Measurements from ENCODE around the gene METTL16. TPM values are rescaled to one million over a fixed set of nuclear protein-coding genes. Genes with fewer than 3 reads are reported as not detected.
"Not testable (repeated sequence)": the region's sequence is repeated elsewhere in the genome, so short reads cannot be mapped to it uniquely, and the experiment has no call there.

Gene METTL16
- total RNA-seq, 1 donor from 2014 or later = 32.5 TPM

DNA sequence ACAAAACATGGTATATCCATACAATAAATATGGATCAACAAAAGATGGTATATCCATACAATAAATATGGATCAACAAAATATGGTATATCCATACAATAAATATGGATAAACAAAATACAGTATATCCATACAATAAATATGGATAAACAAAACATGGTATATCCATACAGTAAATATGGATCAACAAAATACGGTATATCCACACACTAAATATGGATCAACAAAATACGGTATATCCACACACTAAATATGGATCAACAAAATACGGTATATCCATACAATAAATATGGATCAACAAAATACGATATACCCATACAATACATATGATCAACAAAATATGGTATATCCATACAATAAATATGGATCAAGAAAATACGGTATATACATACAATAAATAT, 8.1 kb downstream of the METTL16 start:
- intact Hi-C loops (cut with micrococcal nuclease) = no loop called here

DNA sequence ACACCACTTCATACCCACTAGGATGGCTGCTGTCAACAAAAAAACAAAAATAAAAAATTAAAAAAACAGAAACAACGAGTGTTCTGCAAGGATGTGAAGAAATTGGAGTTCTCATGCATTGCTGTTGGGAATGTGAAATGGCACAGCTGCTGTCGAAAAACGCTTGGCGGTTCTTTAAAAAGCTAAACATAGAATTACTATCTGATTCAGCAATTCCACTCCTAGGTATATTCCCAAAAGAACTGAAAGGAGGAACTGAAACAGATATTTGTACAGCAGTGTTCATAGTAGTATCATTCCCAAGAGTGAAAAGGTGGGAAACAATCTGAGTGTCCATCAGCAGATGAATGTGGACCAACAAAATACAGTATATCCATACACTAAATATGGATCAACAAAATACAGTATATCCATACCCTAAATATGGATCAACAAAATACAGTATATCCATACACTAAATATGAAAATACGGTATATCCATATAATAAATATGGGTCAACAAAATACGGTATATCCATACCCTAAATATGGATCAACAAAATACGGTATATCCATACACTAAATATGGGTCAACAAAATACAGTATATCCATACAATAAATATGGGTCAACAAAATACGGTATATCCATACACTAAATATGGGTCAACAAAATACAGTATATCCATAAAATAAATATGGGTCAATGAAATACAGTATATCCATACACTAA, 8.7 kb downstream of the METTL16 start:
- intact Hi-C loops (cut with micrococcal nuclease) = no loop called here

DNA sequence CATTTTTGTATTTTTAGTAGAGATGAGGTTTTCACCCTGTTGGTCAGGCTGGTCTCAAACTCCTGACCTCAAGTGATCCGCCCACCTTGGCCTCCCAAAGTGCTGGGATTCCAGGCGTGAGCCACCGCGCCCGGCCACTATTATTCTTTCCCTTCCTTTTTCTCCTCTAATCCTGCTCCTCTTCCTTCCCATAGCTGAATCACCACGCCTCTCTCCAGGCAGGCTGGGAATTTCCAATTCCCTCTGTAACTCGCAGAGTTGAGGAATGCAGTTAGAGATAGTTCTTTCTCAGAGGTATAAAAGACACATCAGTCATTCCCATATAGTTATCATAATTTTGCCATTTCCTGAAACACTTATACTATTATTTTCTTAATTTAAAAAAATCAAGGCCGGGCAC, 11.2 kb downstream of the METTL16 start:
- intact Hi-C loops (cut with micrococcal nuclease) = no loop called here

DNA sequence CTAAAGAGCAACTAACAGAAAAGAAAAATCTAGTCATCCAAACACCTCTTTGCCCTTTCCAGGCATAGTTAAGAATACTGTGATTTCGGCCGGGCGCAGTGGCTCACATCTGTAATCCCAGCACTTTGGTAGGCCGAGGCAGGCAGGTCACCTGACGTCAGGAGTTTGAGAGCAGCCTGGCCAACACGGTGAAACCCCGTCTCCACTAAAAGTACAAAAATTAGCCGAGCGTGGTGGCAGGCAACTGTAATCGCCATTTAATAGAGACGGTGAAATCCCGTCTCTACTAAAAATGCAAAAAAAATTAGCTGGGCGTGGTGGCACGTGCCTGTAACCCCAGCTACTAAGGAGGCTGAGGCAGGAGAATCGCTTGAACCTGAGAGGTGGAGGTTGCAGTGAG, 22.4 kb downstream of the METTL16 start:
- intact Hi-C loops (cut with micrococcal nuclease) = not testable (repeated sequence)

DNA sequence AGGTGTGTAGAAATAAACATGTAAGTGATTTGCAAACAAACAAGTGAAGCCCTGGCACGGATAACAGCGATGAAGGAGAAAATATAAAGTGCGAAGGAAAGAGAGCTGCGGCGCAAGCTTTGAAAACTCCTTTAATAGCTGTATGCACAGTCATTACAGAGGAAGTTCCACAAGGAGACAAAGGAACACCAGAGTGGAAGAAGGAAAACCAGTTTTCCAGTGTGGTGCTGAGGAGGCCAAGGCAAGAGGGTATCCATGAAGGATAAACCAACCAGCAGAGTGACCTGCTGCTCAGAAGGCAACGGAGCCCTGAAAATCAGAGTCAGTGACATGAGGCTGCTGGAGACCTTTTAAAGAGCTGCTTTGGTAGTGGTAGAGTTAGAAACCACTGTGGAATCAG, 24.4 kb downstream of the METTL16 start:
- intact Hi-C loops (cut with micrococcal nuclease) = no loop called here

DNA sequence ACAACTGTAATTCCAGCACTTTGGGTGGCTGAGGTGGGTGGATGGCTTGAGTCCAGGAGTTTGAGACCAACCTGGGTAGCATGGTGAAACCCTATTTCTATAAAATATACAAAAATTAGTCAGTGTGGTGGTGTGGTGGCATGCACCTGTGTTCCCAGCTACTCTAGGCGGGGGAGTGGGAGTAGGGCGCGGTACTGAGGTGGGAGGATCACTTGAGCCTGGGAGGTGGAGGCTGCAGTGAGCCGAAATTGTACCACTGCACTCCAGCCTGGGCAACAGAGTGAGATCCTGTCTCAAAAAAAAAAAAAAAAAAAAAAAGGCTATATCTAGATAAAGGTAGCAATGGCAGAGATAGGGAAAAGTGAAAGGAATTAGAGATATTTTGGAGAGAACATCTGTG, 25.0 kb downstream of the METTL16 start:
- intact Hi-C loops (cut with micrococcal nuclease) = not testable (repeated sequence)

DNA sequence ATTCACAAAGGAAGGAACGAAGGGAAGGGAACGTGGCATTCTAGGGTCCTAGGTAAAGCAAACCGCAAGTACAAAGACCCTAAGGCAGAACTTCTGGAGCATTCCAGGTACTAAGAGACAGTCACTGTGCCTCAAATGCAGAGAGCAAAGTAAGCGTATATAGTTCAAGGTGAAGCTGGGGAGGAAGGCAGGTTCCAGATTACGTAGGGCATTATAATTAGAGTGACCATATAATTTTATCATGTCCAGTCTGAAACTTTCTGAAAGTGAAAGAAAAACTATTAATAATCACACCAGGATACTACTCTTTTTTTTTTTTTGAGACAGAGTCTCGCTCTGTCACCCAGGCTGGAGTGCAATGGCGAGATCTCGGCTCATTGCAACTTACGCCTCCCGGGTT, 25.7 kb downstream of the METTL16 start:
- intact Hi-C loops (cut with micrococcal nuclease) = no loop called here

DNA sequence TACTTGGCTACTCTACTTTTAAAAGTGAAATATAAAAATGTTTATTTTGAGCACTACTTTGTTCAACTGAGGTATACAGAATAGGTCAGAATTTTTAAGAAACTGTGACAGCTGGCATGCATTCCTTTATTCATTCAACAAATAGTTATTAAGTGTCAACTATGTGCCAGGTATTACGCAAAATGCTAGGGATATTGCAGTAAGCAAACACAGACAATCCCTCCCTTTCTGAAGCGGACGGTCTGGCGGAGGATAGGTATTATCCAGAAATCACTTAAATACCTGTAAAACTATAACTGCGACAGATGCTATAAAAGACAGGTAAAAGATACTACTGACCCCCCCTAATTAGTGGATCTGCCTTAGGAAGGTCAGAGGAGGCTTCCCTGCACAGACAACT, 26.1 kb downstream of the METTL16 start:
- intact Hi-C loops (cut with micrococcal nuclease) = no loop called here

DNA sequence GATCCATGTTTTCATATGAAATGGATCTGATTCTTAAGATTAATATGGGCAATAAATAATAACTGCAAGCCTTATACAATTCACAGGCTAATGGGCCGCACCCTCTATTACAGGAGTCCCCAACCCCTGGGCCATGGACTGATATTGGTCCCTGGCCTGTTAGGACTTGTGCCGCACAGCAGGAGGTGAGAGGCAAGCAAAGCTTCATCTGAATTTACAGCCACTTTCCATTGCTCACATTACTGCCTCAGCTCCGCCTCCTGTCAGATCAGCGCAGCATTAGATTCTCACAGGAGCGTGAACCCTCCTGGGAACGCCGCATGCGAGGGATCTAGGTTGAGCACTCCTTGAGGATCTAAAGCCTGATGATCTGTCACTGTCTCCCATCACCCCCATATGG, 26.8 kb downstream of the METTL16 start:
- intact Hi-C loops (cut with micrococcal nuclease) = no loop called here

DNA sequence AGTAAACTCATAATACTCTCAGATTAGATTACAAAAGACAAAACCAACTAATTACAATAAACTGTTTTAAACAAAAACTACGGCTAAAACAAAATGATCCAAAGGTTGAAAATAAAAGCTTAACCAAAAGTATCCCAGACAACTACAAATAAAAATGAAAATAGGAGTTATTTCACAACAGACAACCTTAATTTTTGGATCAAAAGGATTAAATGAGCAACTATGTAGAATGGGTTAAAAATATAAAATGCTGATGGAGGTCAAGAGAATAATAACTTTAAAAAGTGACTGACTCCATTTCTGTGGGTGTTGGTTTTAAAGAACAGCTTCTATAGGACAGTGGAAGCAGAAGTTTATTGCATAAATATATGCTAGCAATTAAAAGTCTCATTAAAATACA, 28.6 kb downstream of the METTL16 start:
- intact Hi-C loops (cut with micrococcal nuclease) = no loop called here

DNA sequence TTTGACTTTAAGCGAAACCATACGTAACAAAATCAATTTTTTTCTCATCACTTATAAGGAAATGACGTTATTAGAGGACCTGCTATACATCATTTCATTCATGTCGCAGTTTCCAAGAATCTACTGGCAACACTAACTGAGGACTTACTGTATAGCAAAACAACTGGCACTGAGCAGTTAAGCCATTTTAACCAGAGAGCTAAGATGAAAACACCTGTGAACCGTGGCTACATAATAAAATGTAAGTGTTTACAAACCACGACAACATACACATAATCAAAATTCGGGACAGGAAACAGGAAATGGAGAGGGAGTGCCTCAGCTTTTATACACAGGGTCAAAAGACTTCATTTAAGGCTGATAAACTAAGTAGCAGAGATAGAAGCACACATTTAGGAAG, 29.5 kb downstream of the METTL16 start:
- intact Hi-C loops (cut with micrococcal nuclease) = no loop called here

DNA sequence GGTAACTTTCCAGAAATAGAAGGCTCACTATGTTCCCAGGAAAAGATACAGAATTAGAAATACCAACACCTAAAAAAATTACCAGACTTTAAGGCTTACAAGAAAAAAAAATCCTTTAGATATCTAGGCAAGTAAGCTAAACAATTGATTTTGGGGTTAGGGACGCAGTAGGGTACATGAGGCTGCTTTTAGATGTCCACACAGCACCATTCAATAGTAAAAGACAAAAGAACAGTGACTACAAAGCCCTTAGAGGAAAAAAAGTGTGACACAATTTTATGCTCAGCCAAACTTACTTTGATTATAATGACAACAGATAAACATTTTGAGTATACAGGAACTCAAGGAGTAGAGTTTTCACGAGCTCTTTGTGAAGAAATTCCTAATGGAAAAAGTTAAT, 29.9 kb downstream of the METTL16 start:
- intact Hi-C loops (cut with micrococcal nuclease) = no loop called here

DNA sequence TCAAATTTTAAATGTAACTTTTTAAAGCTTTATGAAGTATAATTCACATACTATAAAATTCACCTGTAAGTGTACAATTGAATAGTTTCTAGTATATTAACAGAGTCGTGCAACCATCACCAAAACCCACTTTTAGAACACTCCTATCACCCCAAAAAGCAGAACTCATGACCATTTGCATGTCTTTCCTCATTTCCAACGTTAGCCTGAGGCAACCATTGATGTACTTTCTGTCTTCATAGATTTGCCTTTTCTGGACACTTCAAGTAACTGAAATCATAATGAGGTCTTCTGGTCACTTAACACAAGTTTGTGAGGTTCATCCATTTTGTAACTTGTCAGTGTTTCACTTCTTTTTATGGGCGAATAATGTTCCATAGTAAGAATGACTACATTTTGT, 33.2 kb downstream of the METTL16 start:
- intact Hi-C loops (cut with micrococcal nuclease) = no loop called here

DNA sequence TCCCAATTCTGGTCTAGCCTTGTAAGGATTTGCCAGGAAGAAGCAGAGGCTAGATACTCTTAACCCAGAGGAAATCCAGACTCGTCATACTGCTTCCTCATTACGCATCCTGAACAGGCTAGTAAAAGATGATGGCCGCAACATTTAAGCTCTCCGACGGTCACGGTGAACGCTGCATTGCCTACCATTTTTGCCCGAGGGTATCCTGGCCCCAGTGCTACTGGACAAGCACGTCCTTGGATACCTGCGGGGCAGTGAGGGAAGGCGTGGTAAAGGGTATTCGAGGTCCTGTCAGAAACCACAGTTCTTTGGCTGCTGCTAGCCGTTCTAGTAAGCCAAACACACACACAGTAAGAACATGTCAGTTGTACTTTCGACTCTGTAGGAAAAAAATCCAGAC, 36.6 kb downstream of the METTL16 start:
- intact Hi-C loops (cut with micrococcal nuclease) = no loop called here

DNA sequence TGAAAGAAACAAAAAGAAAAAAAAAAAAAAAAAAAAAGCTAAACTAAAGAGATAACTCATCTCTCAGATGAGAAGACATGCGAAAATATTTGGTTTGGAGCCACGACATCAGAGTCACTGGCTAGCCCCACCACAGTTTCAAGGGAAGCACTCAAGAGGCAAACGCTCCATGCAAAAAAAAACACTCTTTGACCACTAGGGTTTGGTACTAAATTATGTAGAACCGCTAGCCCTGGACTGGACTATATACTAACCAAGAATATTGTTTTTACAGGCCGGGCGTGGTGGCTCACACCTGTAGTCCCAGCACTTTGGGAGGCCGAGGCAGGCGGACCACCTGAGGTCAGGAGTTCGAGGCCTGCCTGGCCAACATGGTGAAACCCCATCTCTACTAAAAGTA, 37.3 kb downstream of the METTL16 start:
- intact Hi-C loops (cut with micrococcal nuclease) = no loop called here

DNA sequence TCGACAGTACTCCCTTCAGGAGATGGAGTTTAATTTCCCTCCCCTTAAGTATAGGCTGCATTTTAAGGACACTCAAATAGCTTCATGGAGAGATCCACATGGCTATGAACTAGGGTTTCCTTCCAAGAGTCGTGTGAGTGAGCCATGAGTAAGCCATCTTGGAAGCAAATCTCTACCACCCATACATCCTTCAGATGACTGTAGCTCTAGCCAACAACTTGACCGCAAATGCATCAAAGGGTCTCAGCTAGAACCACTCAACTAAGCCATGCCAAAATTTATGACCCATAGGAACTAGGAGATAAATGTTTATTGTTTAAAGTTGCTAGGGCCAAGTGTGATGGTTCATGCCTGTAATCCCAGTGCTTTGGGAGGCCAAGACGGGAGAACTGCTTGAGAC, 43.4 kb downstream of the METTL16 start:
- intact Hi-C loops (cut with micrococcal nuclease) = no loop called here

DNA sequence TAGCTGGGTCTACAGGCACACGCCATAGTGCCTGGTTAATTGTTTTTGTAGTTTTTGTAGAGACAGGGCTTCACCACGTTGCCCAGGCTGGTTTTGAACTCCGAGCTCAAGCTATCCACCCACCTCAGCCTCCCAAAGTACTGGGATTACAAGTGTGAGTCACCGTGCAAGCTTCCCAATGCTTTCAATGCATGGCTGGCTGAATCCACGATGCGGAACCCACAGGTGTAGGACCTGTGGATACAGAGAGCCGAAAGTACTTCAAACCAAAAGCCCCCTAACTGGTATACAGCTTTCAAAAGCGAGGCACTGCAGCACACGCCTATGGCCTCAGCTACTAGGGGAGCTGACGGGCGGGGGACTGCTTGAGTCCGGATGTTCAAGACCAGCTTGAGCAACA, 44.8 kb downstream of the METTL16 start:
- intact Hi-C loops (cut with micrococcal nuclease) = no loop called here

DNA sequence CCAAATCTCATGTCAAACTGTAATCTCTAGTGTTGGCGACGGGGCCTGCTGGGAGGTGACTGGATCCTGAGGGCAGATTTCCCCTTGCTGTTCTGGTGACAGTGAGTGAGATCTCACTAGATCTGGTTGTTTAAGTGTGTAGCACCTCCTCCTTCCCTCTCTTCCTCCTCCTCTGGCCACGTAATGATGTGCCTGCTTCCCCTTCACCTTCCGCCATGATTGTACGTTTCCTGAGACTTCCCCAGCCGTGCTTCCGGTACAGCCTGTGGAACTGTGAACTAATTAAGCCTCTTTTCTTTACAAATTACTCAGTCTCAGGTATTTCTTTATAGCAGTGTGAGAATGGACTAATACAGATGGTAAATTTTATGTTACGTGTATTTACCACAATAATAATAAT, 49.2 kb downstream of the METTL16 start:
- intact Hi-C loops (cut with micrococcal nuclease) = no loop called here

DNA sequence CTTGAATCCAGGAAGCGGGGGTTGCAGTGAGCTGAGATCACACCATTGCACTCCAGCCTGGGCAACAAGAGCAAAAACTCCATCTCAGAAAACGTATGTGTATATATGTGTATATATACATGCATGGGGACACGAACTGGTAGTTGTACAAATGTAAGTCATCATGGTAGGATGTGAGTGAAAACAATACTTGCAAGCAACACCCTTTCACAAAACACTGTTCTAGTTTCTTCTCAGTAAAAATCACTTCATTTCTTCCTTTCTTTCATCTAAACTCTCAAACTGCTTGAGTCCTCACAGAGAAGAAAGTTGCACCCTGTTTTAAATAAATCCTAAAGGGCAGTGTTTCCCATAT, 51.8 kb downstream of the METTL16 start:
- intact Hi-C loops (cut with micrococcal nuclease) = no loop called here

DNA sequence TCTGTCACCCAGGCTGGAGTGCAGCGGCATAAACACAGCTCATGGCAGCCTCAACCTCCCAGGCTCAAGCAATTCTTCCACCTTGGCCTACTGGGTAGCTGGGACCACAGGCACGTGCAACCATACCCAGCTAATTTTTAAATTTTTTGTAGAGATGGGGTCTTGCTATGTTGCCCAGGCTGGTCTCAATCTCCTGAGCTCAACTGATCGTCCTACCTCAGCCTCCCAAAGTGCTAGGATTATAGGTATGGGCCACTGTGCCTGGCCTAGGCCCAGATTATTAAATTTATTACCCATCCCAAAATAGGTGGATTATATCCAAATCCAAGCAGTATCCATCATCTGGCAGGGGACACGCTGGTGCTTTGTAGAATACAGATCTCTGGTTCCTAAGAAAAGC, 53.8 kb downstream of the METTL16 start:
- intact Hi-C loops (cut with micrococcal nuclease) = no loop called here

DNA sequence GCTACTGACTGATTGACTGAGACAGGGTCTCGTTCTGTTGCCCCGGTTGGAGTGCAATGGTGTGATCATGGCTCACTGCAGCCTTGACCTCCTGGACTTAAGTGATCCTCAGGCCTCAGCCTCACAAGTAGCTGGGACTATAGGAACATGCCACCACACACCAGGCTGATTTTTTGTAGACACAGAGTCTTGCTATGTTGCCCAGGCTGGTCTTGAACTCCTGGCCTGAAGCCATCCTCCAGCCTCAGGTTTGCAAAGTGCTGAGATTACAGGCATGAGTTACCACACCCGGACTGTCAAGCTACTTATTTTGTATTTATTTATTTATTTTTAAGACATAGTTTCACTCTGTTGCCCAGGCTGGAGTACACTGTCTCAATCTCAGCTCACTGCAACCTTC, 55.2 kb downstream of the METTL16 start:
- intact Hi-C loops (cut with micrococcal nuclease) = no loop called here

DNA sequence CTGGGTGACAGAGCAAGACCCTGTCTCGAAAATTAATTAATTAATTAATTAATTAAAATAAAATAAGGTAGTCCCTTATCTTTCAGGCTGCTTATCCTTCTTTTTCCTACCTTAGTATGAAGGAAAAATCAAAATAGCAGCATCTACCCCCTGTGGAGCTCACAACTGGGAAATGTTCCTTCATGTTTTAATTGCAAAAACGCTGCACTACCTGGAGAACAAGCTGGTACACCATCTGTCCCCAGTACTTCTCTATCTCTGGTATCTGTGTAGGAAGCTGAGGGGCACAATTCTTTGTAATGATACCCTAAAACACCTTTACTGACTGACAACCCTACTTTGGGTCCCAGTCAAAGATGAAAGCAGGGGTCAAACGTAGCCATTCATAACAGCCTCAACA, 55.7 kb downstream of the METTL16 start:
- intact Hi-C loops (cut with micrococcal nuclease) = no loop called here

DNA sequence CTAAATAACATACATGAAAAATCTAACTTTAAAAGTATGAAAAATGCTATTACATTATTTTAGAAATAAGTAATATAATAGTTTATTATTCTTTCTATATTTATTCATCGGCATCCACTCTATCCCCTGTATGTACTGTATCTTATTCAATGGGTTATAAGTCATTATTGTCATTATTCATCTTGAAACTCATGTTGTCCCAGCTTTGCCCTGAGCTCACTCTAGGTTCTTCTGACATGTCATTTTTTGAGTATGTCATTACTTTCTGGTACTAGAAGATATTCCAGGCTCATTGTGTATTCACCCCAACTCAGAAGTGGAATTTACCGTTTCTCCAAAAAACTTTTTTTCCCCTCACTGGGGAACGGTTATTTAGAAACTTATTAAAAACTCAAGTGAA, 57.8 kb downstream of the METTL16 start:
- intact Hi-C loops (cut with micrococcal nuclease) = no loop called here

DNA sequence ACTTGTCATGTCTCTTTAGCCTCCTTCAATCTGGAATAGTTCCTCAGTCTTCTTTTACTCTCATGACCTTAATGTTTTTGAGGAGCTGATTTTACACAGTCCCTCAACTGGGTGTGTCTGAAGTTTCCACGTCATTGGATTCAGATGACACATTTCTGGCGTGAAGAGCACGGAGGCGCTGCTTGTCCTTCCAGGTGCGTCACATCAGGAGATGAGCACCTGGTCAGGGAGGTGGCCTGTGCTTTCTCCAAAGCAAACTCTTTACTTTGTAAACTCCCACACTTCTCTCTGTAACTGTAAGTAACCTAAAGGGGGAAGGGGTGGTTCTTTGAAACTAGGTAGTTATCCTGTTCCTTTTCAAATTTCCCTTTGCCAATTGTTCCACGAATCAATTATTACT, 58.4 kb downstream of the METTL16 start:
- intact Hi-C loops (cut with micrococcal nuclease) = no loop called here
